Upper lobe of left lung (tissue), 4 donors: ENCODE results near the gene SPATA6.

Source experiments
- CTCF ChIP-seq, 6 experiments: fragments of 450-650 bp in 4 of 6; fragments of 200-600 bp in 2 of 6; sonication (generic) in 2 of 6; IDR thresholded peaks; one replicate each; pipeline ENCODE4 v1.5.1; 2016 to 2019; ENCODE audit warnings: antibody characterized with exemption in 6 of 6
- EP300 ChIP-seq, 4 donors: sonication (generic); formaldehyde crosslinking; IDR thresholded peaks; one replicate each; pipeline ENCODE4 v1.5.1; 2017; ENCODE audit warnings: antibody characterized with exemption in 4 of 4, control low read depth in 2 of 4
- POLR2A ChIP-seq, 4 donors: fragments of 450-650 bp; IDR thresholded peaks; one replicate each; pipeline ENCODE4 v1.5.1; 2016 to 2017; ENCODE audit warnings: antibody characterized with exemption in 4 of 4, mild to moderate bottlenecking in 2 of 4

GRCh38 chr1:48374785-48375184 lies 97.2 kb downstream of the SPATA6 start:
- no peak for TF ChIP-seq CTCF (IDR thresholded peaks at IDR 0.05)
- no peak for TF ChIP-seq POLR2A (IDR thresholded peaks at IDR 0.05)
- no peak for TF ChIP-seq EP300 (IDR thresholded peaks at IDR 0.05)
